K562 (cell line): Measurements from ENCODE around the gene NR3C2.

ENCODE experiments used
- CBFB ChIP-seq: sonication (generic); formaldehyde crosslinking; IDR thresholded peaks from 2 replicates; pipeline ENCODE4 v1.4.0; 2020; ENCODE audit warnings: mild to moderate bottlenecking, missing genetic modification reagents
- JUN ChIP-seq, 2 experiments: sonication (generic) in 1 of 2; formaldehyde crosslinking in 1 of 2; IDR thresholded peaks; 2 replicates each; pipeline versions ENCODE4 v1.6.1 to v1.8.0; 2012 to 2022; ENCODE audit warnings: borderline replicate concordance in 2 of 2, mild to moderate bottlenecking in 2 of 2, improper control_type of control experiment in 1 of 2, low read depth in 1 of 2, low read length in 1 of 2, missing genetic modification reagents in 1 of 2
- MEF2A ChIP-seq: IDR thresholded peaks from 2 replicates; pipeline ENCODE4 v1.6.1; 2011; ENCODE audit warnings: low read depth, mild to moderate bottlenecking, low read length, moderate library complexity; ENCODE audit not compliant: control insufficient read depth
- MYC ChIP-seq, 2 experiments: fragments of 250-450 bp in 1 of 2; sonication (Bioruptor Pico) in 1 of 2; IDR thresholded peaks; 2 replicates each; pipeline versions ENCODE4 v1.5.1 to v1.6.1; 2012 to 2021; ENCODE audit warnings: low read depth in 2 of 2, borderline replicate concordance in 1 of 2, improper control_type of control experiment in 1 of 2, low read length in 1 of 2, mild to moderate bottlenecking in 1 of 2, moderate library complexity in 1 of 2
- NFYB ChIP-seq: IDR thresholded peaks from 2 replicates; pipeline ENCODE4 v1.6.1; 2011; ENCODE audit warnings: mild to moderate bottlenecking, moderate library complexity; ENCODE audit not compliant: insufficient read length; ENCODE audit errors: extremely low read depth
- RBFOX2 ChIP-seq: fragments of 200-400 bp; formaldehyde crosslinking; IDR thresholded peaks from 2 replicates; pipeline ENCODE4 v1.6.1; 2017; ENCODE audit warnings: low read depth, mild to moderate bottlenecking, low read length, moderate library complexity
- RCOR1 ChIP-seq, 2 experiments: IDR thresholded peaks; 2 replicates each; pipeline ENCODE4 v1.6.1; 2012; ENCODE audit warnings: low read depth in 2 of 2, low read length in 2 of 2, borderline replicate concordance in 1 of 2, improper control_type of control experiment in 1 of 2
- SLC30A9 ChIP-seq: fragments of 250-450 bp; sonication (Bioruptor Pico); IDR thresholded peaks from 2 replicates; pipeline ENCODE4 v1.8.0; 2022; ENCODE audit warnings: mild to moderate bottlenecking, moderate library complexity
- USF1 ChIP-seq: sonication (generic); formaldehyde crosslinking; IDR thresholded peaks from 2 replicates; pipeline ENCODE4 v1.9.0; 2022; ENCODE audit warnings: mild to moderate bottlenecking, missing genetic modification reagents
- ZBTB2 ChIP-seq: fragments of 450-650 bp; IDR thresholded peaks from 2 replicates; pipeline ENCODE4 v1.6.1; 2016; ENCODE audit warnings: antibody characterized with exemption
- ZNF23 ChIP-seq: fragments of 250-450 bp; sonication (Bioruptor Pico); IDR thresholded peaks from 2 replicates; pipeline ENCODE4 v1.4.0; 2020; ENCODE audit warnings: mild to moderate bottlenecking
- ZNF695 ChIP-seq: fragments of 450-650 bp; formaldehyde crosslinking; IDR thresholded peaks from 2 replicates; pipeline ENCODE4 v1.4.0; 2020; ENCODE audit warnings: mild to moderate bottlenecking, moderate library complexity
- TF ChIP-seq, protein P1 (sequence below): sonication (generic); formaldehyde crosslinking; IDR thresholded peaks from 2 replicates; pipeline ENCODE4 v1.8.1; 2023; ENCODE audit warnings: mild to moderate bottlenecking, missing genetic modification reagents
- TF ChIP-seq, protein P2 (sequence below), 3 experiments: IDR thresholded peaks in 2 of 3; conservative IDR thresholded peaks in 1 of 3; 2 replicates each; pipeline ENCODE4 v1.5.1; 2011 to 2012; ENCODE audit warnings: low read length in 3 of 3, mild to moderate bottlenecking in 3 of 3, control low read depth in 2 of 3, improper control_type of control experiment in 1 of 3, inconsistent platforms in 1 of 3, low read depth in 1 of 3, mixed read lengths in 1 of 3, moderate library complexity in 1 of 3; ENCODE audit not compliant: insufficient read depth in 2 of 3

DNA sequence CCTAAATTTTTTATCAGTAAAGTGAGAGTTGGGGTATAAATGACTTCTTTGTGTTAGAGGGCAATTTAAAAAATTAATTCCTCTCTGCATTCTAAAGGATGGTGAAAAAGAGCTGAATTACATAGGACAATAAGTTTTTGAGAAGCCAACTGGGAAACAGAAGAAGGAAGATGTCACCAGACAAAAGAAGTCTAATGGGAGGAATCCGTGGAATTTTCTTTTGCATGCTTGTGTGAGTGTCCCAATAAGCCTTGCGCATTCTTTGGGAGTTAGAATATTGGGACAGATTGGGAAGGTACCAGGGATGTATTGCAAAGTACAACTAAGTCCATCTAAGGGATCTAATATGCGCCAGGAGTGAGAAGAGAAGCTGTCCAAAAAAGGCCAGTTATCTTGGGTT lies 35.1 kb upstream of the NR3C2 start:
- TF ChIP-seq ZNF695 (CRISPR knock-in tag) (no peak), SLC30A9 (CRISPR knock-in tag) (no peak), MYC (IDR thresholded peaks at IDR 0.05; ENCODE audit: low read depth, low read length) (no peak), MYC (CRISPR knock-in tag; IDR thresholded peaks at IDR 0.05; ENCODE audit: borderline replicate concordance, low read depth) (no peak), RCOR1 (IDR thresholded peaks at IDR 0.05; ENCODE audit: borderline replicate concordance in 1 of 2, low read depth in 2 of 2, low read length in 2 of 2) (no peak), ZBTB2 (no peak), NFYB (no peak), JUN (IDR thresholded peaks at IDR 0.05; ENCODE audit: borderline replicate concordance, low read depth, low read length) (no peak), JUN (CRISPR knock-in tag; IDR thresholded peaks at IDR 0.05; ENCODE audit: borderline replicate concordance) (no peak), ZNF23 (CRISPR knock-in tag) (no peak), MEF2A (no peak), USF1 (CRISPR knock-in tag) (no peak), RBFOX2 (no peak), CBFB (CRISPR knock-in tag) (no peak)
- TF ChIP-seq, protein P1, sequence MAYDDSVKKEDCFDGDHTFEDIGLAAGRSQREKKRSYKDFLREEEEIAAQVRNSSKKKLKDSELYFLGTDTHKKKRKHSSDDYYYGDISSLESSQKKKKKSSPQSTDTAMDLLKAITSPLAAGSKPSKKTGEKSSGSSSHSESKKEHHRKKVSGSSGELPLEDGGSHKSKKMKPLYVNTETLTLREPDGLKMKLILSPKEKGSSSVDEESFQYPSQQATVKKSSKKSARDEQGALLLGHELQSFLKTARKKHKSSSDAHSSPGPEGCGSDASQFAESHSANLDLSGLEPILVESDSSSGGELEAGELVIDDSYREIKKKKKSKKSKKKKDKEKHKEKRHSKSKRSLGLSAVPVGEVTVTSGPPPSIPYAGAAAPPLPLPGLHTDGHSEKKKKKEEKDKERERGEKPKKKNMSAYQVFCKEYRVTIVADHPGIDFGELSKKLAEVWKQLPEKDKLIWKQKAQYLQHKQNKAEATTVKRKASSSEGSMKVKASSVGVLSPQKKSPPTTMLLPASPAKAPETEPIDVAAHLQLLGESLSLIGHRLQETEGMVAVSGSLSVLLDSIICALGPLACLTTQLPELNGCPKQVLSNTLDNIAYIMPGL (CRISPR knock-in tag) = no peak
- TF ChIP-seq, protein P2, sequence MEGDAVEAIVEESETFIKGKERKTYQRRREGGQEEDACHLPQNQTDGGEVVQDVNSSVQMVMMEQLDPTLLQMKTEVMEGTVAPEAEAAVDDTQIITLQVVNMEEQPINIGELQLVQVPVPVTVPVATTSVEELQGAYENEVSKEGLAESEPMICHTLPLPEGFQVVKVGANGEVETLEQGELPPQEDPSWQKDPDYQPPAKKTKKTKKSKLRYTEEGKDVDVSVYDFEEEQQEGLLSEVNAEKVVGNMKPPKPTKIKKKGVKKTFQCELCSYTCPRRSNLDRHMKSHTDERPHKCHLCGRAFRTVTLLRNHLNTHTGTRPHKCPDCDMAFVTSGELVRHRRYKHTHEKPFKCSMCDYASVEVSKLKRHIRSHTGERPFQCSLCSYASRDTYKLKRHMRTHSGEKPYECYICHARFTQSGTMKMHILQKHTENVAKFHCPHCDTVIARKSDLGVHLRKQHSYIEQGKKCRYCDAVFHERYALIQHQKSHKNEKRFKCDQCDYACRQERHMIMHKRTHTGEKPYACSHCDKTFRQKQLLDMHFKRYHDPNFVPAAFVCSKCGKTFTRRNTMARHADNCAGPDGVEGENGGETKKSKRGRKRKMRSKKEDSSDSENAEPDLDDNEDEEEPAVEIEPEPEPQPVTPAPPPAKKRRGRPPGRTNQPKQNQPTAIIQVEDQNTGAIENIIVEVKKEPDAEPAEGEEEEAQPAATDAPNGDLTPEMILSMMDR (IDR thresholded peaks at IDR 0.05 in 2 of 3, conservative IDR thresholded peaks at IDR 0.05 in 1 of 3; ENCODE audit: insufficient read depth in 2 of 3, low read depth in 1 of 3, low read length in 3 of 3) = no peak
